ENCODE measurements around the gene VPS35.
A peak's percentile ranks its signal among the peaks of the same experiment; 100 is the strongest.
"Not testable (repeated sequence)": the region's sequence is repeated elsewhere in the genome, so short reads cannot be mapped to it uniquely, and the experiment has no call there.

VPS35 gene

GRCh38 chr16:46711106-46712058, 22.4 kb upstream of the VPS35 start:
- DNase-seq, result no peak

GRCh38 chr16:46709469-46710005, 20.6 kb upstream of the VPS35 start:
- no peak for DNase-seq

GRCh38 chr16:46706642-46707041, 17.7 kb upstream of the VPS35 start:
- no peak for DNase-seq

- no peak for DNase-seq
These were observed 13.1 kb upstream of the VPS35 start for GRCh38 chr16:46702030-46702429.

GRCh38 chr16:46701615-46702014, 12.6 kb upstream of the VPS35 start:
- DNase-seq, result no peak

GRCh38 chr16:46700048-46700447, 11.1 kb upstream of the VPS35 start:
- DNase-seq, result no peak

- DNase-seq, result no peak
These were observed 8.0 kb upstream of the VPS35 start for GRCh38 chr16:46696957-46697356.

GRCh38 chr16:46695937-46696336, 7.0 kb upstream of the VPS35 start:
- DNase-seq, result no peak

- DNase-seq, result no peak
These were observed 4.6 kb upstream of the VPS35 start for GRCh38 chr16:46693598-46693997.

- no peak for DNase-seq
These were observed 2.7 kb upstream of the VPS35 start for GRCh38 chr16:46691726-46692125.

GRCh38 chr16:46690281-46691178, 1.6 kb upstream of the VPS35 start:
- DNase-seq, result no peak

GRCh38 chr16:46689365-46690280, 645 bp upstream of the VPS35 start, which contains the start of gene ORC6:
ORC6 (plus strand) TSS chr16:46689659; CDS start chr16:46689706, 47 bp downstream.
- DNase-seq, result peak; percentile 95

- peak; percentile 59 for DNase-seq
These were observed 801 bp downstream of the VPS35 start for GRCh38 chr16:46688101-46688653.

- DNase-seq, result no peak
These were observed 1.5 kb downstream of the VPS35 start for GRCh38 chr16:46687486-46687885.

GRCh38 chr16:46686815-46687473, 2.0 kb downstream of the VPS35 start:
- no peak for DNase-seq

GRCh38 chr16:46681867-46682266, 7.1 kb downstream of the VPS35 start:
- not testable (repeated sequence) for DNase-seq

- not testable (repeated sequence) for DNase-seq
These were observed 11.0 kb downstream of the VPS35 start for GRCh38 chr16:46677943-46678342.

GRCh38 chr16:46673320-46674013, 15.5 kb downstream of the VPS35 start:
- peak; percentile 55 for DNase-seq

GRCh38 chr16:46662123-46662522, 26.9 kb downstream of the VPS35 start:
- no peak for DNase-seq

- DNase-seq, result peak; percentile 69
These were observed 30.1 kb downstream of the VPS35 start for GRCh38 chr16:46658925-46659324.

- no peak for DNase-seq
These were observed 37.7 kb downstream of the VPS35 start for GRCh38 chr16:46651305-46651704.
